DLD1 (cell line): ENCODE data around the gene CHCHD1.
"Not testable (repeated sequence)": the region's sequence is repeated elsewhere in the genome, so short reads cannot be mapped to it uniquely, and the experiment has no call there.

Source experiments
- in situ Hi-C: cut with HindIII; loops from 2 replicates; pipeline ENCODE4 v1.10.0; 2017; ENCODE audit warnings: low sequenced_read_pairs

Gene CHCHD1

DNA sequence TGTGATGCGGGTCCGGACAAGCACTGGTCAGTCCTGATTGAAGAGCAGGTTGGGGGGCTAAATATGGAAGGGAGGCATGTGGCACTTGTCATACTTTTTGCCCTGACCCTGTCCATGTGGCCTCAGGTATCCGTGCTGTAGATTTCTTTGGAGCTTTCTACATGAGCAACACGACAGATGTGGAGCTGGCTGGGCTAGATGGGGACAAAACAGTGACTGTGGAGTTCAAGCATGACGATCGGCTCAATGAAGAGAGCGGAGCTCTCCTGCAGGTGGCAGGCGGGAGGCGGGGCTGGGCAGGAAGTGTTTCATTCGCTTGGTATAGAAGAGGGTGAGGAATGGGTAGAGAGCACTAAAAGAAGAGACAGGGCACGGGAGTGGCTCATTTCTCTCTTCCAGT, 13.0 kb upstream of the CHCHD1 start:
- in situ Hi-C loops: no loop called here

- in situ Hi-C loops: no loop called here
Observed at GRCh38 chr10:73769396-73769795, 12.5 kb upstream of the CHCHD1 start.

GRCh38 chr10:73771722-73772280, 10.0 kb upstream of the CHCHD1 start:
- in situ Hi-C loops: no loop called here

- in situ Hi-C loops: no loop called here
Observed at GRCh38 chr10:73772281-73773151, 9.3 kb upstream of the CHCHD1 start.

- in situ Hi-C loops: no loop called here
Observed at GRCh38 chr10:73773152-73773879, 8.5 kb upstream of the CHCHD1 start.

DNA sequence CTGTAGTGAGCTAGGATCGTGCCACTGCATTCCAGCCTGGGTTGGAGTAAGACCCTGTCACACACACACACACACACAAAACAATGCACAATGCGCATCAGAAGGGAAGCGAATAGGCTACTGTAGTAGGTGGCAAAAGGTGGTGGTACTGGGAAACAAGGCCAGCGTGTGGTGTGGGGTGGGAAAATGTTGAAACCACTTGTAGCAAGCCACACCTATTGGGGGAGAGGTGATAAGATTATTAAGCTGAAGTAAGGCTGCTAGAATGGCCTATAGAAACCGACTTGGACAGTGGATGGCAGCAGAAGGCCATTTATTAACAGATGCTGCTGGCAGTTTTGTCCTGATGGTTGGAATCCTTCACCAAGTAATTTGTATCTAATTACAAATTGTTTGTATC, 7.2 kb upstream of the CHCHD1 start:
- in situ Hi-C loops: no loop called here

DNA sequence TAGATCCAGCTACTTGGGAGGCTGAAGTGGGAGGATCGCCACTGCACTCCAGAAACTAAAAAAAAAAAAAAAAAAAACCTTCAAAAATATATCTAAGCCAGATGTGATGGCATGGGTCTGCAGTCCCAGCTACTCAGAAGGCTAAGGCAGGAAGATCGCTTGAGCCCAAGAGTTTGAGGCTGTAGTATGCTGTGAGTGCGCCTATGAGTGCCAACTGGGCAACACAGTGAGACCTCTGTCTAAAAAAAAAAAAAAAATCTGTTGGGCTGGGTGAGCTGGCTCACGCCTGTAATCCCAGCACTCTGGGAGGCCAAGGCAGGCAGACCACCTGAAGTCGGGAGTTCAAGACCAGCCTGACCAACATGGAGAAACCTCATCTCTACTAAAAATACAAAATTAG, 2.8 kb upstream of the CHCHD1 start:
- in situ Hi-C loops: no loop called here

- in situ Hi-C loops: no loop called here
Observed at GRCh38 chr10:73779539-73780197, 2.2 kb upstream of the CHCHD1 start.

DNA sequence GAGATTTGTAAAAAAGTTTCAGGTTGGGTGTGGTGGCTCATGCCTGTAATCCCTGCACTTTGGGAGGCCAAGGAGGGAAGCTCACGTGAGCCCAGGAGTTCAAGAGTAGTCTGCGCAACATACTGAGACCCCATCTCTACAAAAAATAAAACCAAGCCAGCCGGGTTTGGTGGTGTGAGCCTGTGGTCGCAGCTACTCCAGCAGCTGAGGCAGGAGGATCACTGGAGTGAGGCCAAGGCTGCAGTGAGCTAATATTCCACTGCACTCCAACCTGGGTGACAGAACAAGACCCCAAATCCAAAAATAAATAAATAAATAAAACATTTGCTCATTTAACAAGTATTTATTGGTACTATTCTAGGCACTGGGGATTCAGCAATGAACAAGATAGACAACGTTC, 1.5 kb upstream of the CHCHD1 start:
- in situ Hi-C loops: no loop called here

DNA sequence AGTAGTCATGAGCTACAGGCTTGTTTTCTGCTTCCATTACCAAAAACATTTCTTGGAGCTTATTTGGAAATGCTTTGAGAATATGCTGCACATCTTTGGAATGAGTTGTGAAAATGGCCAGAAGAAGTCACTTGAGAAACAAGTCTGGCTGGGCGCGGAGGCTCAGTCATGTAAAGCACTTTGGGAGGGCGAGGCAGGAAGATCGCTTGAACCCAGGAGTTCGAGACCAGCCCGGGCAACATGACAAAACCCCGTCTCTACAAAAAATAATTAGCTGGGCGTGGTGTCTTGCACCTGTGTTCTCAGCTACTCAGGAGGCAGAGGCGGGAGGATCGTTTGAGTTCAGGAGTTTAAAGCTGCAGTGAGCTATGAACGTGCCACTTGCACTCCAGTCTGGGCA, 882 bp upstream of the CHCHD1 start:
- in situ Hi-C loops: no loop called here

DNA sequence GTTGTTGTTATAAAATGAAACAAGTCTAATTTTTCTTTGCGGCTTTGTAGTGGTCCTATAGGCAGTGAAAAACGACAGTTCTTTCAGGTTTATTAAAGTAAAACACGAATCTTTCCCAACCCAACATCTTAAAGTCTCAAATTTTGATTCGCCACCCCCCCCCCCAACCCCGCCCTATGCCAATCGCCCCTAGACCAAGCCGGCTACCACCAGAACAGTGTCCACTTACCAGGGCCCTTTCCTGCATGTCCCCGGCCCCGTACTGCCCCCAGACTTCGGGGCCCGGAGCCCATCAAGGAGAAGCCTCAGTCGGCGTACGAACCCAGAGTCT, 335 bp upstream of the CHCHD1 start:
- in situ Hi-C loops: no loop called here

DNA sequence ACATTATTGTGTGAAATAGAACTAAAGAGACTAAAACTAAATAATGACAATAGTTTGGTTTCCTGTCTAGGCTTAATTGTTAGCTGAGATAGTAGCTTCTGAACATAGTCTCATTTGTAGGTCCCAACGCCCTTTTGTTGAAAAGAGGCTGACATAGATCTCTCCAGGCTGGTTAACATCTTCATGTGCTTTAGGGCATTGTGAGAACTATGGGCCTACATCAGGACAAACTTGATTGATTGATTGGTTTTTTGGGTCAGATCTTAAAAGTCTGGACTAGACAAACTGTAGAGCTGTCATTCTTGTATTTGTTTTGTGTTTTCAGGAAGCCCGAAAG, 869 bp downstream of the CHCHD1 start:
- in situ Hi-C loops: no loop called here

- in situ Hi-C loops: no loop called here
Observed at GRCh38 chr10:73785211-73785720, 3.4 kb downstream of the CHCHD1 start, which contains the start of gene ZSWIM8. ZSWIM8 (plus strand) TSS chr10:73785606; CDS start chr10:73785879, 273 bp downstream.

- in situ Hi-C loops: no loop called here
Observed at GRCh38 chr10:73785721-73786511, 4.1 kb downstream of the CHCHD1 start.

- in situ Hi-C loops: no loop called here
Observed at GRCh38 chr10:73786512-73786885, 4.7 kb downstream of the CHCHD1 start.

- in situ Hi-C loops: not testable (repeated sequence)
Observed at GRCh38 chr10:73787031-73787800, 5.4 kb downstream of the CHCHD1 start.

- in situ Hi-C loops: no loop called here
Observed at GRCh38 chr10:73788864-73789658, 7.2 kb downstream of the CHCHD1 start.

- in situ Hi-C loops: no loop called here
Observed at GRCh38 chr10:73789659-73790055, 7.8 kb downstream of the CHCHD1 start.
